B cell (primary cell): ENCODE data around the gene ISL2.

Source experiments
- EZH2 ChIP-seq: IDR thresholded peaks from 2 replicates; pipeline ENCODE4 v1.6.1; 2012; ENCODE audit warnings: borderline replicate concordance, low read depth, mild to moderate bottlenecking, moderate library complexity, low read length; ENCODE audit not compliant: insufficient read depth, poor library complexity, severe bottlenecking
- TF ChIP-seq, protein P1 (sequence below): fragments of 200-600 bp; IDR thresholded peaks from one replicate; pipeline ENCODE4 v1.8.0; 2022; ENCODE audit warnings: antibody characterized with exemption, mild to moderate bottlenecking

GRCh38 chr15:76353023-76353577 lies 16.5 kb downstream of the ISL2 start:
- TF ChIP-seq, protein P1, sequence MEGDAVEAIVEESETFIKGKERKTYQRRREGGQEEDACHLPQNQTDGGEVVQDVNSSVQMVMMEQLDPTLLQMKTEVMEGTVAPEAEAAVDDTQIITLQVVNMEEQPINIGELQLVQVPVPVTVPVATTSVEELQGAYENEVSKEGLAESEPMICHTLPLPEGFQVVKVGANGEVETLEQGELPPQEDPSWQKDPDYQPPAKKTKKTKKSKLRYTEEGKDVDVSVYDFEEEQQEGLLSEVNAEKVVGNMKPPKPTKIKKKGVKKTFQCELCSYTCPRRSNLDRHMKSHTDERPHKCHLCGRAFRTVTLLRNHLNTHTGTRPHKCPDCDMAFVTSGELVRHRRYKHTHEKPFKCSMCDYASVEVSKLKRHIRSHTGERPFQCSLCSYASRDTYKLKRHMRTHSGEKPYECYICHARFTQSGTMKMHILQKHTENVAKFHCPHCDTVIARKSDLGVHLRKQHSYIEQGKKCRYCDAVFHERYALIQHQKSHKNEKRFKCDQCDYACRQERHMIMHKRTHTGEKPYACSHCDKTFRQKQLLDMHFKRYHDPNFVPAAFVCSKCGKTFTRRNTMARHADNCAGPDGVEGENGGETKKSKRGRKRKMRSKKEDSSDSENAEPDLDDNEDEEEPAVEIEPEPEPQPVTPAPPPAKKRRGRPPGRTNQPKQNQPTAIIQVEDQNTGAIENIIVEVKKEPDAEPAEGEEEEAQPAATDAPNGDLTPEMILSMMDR, result no peak
- TF ChIP-seq EZH2, result no peak
